Glutamatergic neuron (in vitro differentiated cells): ENCODE results near the gene CDK5RAP3. TPM values are rescaled to one million over a fixed set of nuclear protein-coding genes. Genes with fewer than 3 reads are reported as not detected.

Experiments
- DNase-seq: peaks from one replicate; pipeline ENCODE4 v3.0.0; 2022
- H3K27ac Mint-ChIP-seq: one replicate; pipeline ENCODE4 v1.8.0; 2020; ENCODE audit warnings: mild to moderate bottlenecking, mixed read lengths, inconsistent platforms; ENCODE audit not compliant: unreplicated experiment
- H3K27me3 Mint-ChIP-seq: one replicate; pipeline ENCODE4 v1.8.0; 2020; ENCODE audit warnings: mild to moderate bottlenecking, moderate library complexity, mixed read lengths, inconsistent platforms; ENCODE audit not compliant: unreplicated experiment
- H3K36me3 Mint-ChIP-seq: one replicate; pipeline ENCODE4 v1.8.0; 2020; ENCODE audit warnings: mild to moderate bottlenecking, mixed read lengths, inconsistent platforms; ENCODE audit not compliant: unreplicated experiment
- H3K4me1 Mint-ChIP-seq: one replicate; pipeline ENCODE4 v1.8.0; 2020; ENCODE audit warnings: mild to moderate bottlenecking, low read depth, mixed read lengths, inconsistent platforms; ENCODE audit not compliant: unreplicated experiment
- H3K4me3 Mint-ChIP-seq: one replicate; pipeline ENCODE4 v1.8.0; 2020; ENCODE audit warnings: mild to moderate bottlenecking, mixed read lengths, inconsistent platforms; ENCODE audit not compliant: unreplicated experiment
- H3K9me3 Mint-ChIP-seq: one replicate; pipeline ENCODE4 v1.8.0; 2020; ENCODE audit warnings: mild to moderate bottlenecking, moderate library complexity, mixed read lengths, inconsistent platforms; ENCODE audit not compliant: unreplicated experiment
- total RNA-seq: library from RNA; stranded (reverse); fragmentation: NEBNext Ultra II Directional; extraction: Animal tissue kit (Norgen Biotek cat#: 25700); gene quantifications from one replicate; pipeline ENCODE4 v1.2.1, GENCODE V29; 2021; ENCODE audit not compliant: unreplicated experiment
- TF ChIP-seq, protein P1 (sequence below): fragments of 200-600 bp; sonication (generic); IDR thresholded peaks from one replicate; pipeline ENCODE4 v1.5.0; 2021; ENCODE audit not compliant: partially characterized antibody, unreplicated experiment

Gene CDK5RAP3
- total RNA-seq, 1 donor from 2014 or later = 196 TPM

DNA sequence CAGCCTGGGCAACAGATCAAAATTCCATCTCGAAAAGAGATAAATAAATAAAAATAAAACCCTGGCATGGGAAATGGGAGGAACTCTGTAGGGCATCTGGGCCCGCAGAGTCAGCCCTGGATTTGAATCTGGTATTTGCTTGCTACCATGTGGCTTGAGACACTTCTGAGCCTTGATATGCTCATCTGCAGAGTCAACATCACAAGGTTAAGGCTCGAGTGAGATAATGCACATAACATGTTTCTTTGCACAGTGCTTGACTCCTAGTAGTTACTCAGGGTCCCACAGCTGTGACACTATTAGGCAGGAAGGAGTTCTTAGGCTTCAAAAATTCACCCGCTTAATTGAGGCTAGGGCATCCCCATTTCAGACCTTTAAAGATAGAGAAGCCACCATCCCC is 21.3 kb downstream of the CDK5RAP3 start:
- no peaks in the 10 kb centered on the region for H3K36me3 Mint-ChIP-seq
- peak overlapping the region; percentile 42 for H3K4me3 Mint-ChIP-seq
- DNase-seq = no peak
- H3K27me3 Mint-ChIP-seq = peaks cover 12% of the 10 kb centered on the region
- TF ChIP-seq, protein P1, sequence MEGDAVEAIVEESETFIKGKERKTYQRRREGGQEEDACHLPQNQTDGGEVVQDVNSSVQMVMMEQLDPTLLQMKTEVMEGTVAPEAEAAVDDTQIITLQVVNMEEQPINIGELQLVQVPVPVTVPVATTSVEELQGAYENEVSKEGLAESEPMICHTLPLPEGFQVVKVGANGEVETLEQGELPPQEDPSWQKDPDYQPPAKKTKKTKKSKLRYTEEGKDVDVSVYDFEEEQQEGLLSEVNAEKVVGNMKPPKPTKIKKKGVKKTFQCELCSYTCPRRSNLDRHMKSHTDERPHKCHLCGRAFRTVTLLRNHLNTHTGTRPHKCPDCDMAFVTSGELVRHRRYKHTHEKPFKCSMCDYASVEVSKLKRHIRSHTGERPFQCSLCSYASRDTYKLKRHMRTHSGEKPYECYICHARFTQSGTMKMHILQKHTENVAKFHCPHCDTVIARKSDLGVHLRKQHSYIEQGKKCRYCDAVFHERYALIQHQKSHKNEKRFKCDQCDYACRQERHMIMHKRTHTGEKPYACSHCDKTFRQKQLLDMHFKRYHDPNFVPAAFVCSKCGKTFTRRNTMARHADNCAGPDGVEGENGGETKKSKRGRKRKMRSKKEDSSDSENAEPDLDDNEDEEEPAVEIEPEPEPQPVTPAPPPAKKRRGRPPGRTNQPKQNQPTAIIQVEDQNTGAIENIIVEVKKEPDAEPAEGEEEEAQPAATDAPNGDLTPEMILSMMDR = no peak
- H3K9me3 Mint-ChIP-seq = peaks cover 28% of the 10 kb centered on the region
- H3K4me1 Mint-ChIP-seq = peaks cover 65% of the 10 kb centered on the region
- peak overlapping the region; percentile 99 for H3K27ac Mint-ChIP-seq

DNA sequence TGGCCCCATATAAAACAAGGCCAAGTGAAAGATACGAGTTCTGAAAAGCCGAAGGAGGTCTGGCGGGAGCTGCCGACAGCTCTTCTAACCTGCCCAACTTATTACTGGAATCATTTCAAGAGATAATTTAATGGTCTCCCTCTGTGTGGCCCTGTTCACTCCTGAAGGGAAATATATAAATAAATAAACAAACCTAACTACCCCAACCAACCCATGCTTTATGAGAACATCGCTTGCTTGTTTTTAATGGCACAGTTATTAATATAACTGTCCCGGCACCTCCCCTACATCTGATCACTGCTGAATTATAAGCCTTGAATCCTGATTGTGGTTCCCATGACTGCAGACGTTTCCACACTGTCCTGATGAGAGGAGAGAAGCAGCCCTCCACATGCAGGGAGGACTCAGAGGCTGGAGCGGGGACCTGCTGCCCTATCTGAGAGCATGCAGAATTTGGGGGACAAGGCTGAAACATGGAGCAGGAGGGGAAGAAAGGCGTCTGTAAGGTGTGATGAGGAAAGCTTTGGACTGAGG is 22.2 kb downstream of the CDK5RAP3 start:
- peaks cover 12% of the 10 kb centered on the region for H3K27me3 Mint-ChIP-seq
- DNase-seq = no peak
- peak overlapping the region; percentile 88 for H3K27ac Mint-ChIP-seq
- H3K4me1 Mint-ChIP-seq = peaks cover 64% of the 10 kb centered on the region
- no peaks in the 10 kb centered on the region for H3K36me3 Mint-ChIP-seq
- peaks cover 28% of the 10 kb centered on the region for H3K9me3 Mint-ChIP-seq
- peak overlapping the region; percentile 47 for H3K4me3 Mint-ChIP-seq
- TF ChIP-seq, protein P1 = no peak

DNA sequence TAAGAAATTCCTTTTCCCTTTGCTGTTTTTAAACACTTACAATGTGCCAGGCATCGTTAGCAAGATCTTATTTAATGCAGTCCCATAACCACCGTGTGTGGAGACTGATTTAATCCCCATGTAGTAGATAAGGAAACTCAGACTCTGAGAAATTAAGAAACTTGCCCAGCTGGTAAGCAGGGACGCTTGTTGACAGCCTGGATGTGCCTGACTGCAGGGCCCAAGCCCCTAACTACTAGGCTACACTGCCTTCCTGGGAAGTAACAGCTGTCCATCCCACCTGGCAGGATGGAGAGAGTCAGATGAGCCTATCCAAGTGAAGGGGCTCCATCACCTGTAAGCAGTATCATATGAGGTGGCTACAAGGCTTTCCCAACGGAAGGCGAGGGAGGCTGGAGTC is 23.1 kb downstream of the CDK5RAP3 start:
- TF ChIP-seq, protein P1 = no peak
- Mint-ChIP-seq H3K36me3 (no peaks in the 10 kb centered on the region), H3K4me1 (peaks cover 58% of the 10 kb centered on the region), H3K4me3 (peak overlapping the region; percentile 49), H3K27ac (peak overlapping the region; percentile 87), H3K27me3 (peaks cover 12% of the 10 kb centered on the region), H3K9me3 (peaks cover 28% of the 10 kb centered on the region)
- DNase-seq = no peak

DNA sequence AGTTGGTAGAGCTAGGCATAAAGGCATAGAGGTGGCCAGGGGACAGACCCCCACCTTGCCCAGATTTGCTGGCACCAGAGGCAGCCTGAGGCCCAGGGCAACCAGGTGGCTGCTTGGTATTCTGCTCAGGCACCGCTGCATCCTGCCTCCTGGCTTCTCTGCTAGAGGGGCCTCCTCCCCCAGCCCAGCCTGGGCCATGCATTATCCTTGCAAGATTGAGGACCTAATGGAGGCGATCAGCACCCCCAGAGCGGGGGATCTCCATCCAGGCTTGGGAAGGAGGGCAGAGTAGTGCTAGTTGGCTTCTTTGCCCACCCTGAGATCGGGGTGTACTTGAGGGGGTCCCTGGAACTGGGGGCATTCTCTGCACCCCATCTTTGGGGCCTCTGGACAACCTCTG is 23.8 kb downstream of the CDK5RAP3 start:
- TF ChIP-seq, protein P1 = no peak
- H3K36me3 Mint-ChIP-seq = no peaks in the 10 kb centered on the region
- peaks cover 12% of the 10 kb centered on the region for H3K27me3 Mint-ChIP-seq
- peak overlapping the region; percentile 87 for H3K27ac Mint-ChIP-seq
- DNase-seq = no peak
- peaks cover 24% of the 10 kb centered on the region for H3K9me3 Mint-ChIP-seq
- H3K4me1 Mint-ChIP-seq = peaks cover 53% of the 10 kb centered on the region
- no peak overlapping the region for H3K4me3 Mint-ChIP-seq

DNA sequence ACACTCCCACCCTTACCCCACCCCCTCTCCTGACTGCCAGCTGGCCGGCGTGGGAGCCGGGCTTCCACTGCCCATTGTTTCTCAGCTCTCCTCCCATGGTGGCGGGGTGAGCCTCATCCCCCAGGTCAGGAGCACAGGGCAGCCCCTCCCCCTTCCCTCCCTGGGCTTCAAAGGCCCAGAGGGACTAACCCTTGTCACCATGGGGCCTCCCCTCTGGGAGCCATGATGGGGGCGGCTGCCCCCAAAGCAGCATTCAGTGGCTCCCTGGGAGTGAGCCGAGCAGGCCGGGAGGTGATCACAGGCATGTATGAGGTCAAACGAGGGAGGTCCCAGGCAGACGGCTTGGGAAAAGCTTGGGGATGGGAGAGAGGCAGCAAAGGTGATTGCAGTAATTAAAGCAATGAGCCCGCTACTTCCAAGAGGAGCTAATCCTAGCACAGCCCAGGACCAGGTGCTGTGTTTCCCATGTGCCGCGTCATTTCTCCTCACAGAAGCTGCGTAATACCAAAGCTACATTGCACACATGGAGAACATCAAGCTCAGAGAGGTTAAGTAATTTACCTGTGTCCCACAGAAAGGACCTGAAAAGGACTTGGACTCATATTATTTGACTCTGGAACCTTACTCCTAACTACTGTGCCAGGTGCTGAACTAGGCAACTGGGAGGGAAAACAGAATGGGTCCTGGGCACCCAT is 24.5 kb downstream of the CDK5RAP3 start:
- H3K36me3 Mint-ChIP-seq = no peaks in the 10 kb centered on the region
- no peak for DNase-seq
- TF ChIP-seq, protein P1 = no peak
- H3K27ac Mint-ChIP-seq = peak overlapping the region; percentile 28
- peaks cover 24% of the 10 kb centered on the region for H3K9me3 Mint-ChIP-seq
- H3K4me1 Mint-ChIP-seq = peaks cover 51% of the 10 kb centered on the region
- H3K4me3 Mint-ChIP-seq = no peak overlapping the region
- peaks cover 10% of the 10 kb centered on the region for H3K27me3 Mint-ChIP-seq
